Muscle layer of duodenum (tissue), 2 donors: Measurements from ENCODE around the gene TCP11L2.

Source experiments
- H3K27ac ChIP-seq: one replicate; pipeline ENCODE4 v1.7.0; 2013; ENCODE audit warnings: mild to moderate bottlenecking, low read length
- H3K27me3 ChIP-seq: one replicate; pipeline ENCODE4 v1.7.0; 2013; ENCODE audit warnings: low read depth, mild to moderate bottlenecking, control low read depth, low read length
- H3K36me3 ChIP-seq, 2 donors: one replicate each; pipeline ENCODE4 v1.7.0; 2013; ENCODE audit warnings: low read length in 2 of 2, control low read depth in 1 of 2, mild to moderate bottlenecking in 1 of 2; ENCODE audit not compliant: insufficient read depth in 2 of 2, control insufficient read depth in 1 of 2
- H3K4me1 ChIP-seq, 2 donors: one replicate each; pipeline ENCODE4 v1.7.0; 2013; ENCODE audit warnings: low read length in 2 of 2, mild to moderate bottlenecking in 2 of 2, control low read depth in 1 of 2, moderate library complexity in 1 of 2; ENCODE audit not compliant: insufficient read depth in 2 of 2, control insufficient read depth in 1 of 2
- H3K4me3 ChIP-seq, 2 donors: one replicate each; pipeline ENCODE4 v1.7.0; 2013; ENCODE audit warnings: low read length in 2 of 2, low read depth in 1 of 2, mild to moderate bottlenecking in 1 of 2
- H3K9me3 ChIP-seq, 2 donors: one replicate each; pipeline ENCODE4 v1.7.0; 2013; ENCODE audit warnings: low read length in 2 of 2, control low read depth in 1 of 2, mild to moderate bottlenecking in 1 of 2; ENCODE audit not compliant: control insufficient read depth in 1 of 2
- donor health status: healthy.

TCP11L2 gene

GRCh38 chr12:106299202-106299774, 3.2 kb upstream of the TCP11L2 start:
- Histone ChIP-seq H3K27ac (no peak overlapping the region), H3K4me3 (no peak overlapping the region), H3K4me1 (peaks cover 6 to 19% of the 10 kb centered on the region in 2 donors), H3K36me3 (no peaks in the 10 kb centered on the region), H3K27me3 (no peaks in the 10 kb centered on the region), H3K9me3 (no peaks in the 10 kb centered on the region)

- peaks cover 6 to 33% of the 10 kb centered on the region in 2 donors for H3K4me1 ChIP-seq
- H3K27me3 ChIP-seq, result no peaks in the 10 kb centered on the region
- no peaks in the 10 kb centered on the region for H3K36me3 ChIP-seq
- H3K27ac ChIP-seq, result no peak overlapping the region
- no peak overlapping the region for H3K4me3 ChIP-seq
- no peaks in the 10 kb centered on the region for H3K9me3 ChIP-seq
These were observed 1.8 kb upstream of the TCP11L2 start for GRCh38 chr12:106300761-106301160.

- H3K27ac ChIP-seq, result peak overlapping the region; percentile 83
- no peaks in the 10 kb centered on the region for H3K27me3 ChIP-seq
- no peaks in the 10 kb centered on the region for H3K9me3 ChIP-seq
- peaks cover 6 to 36% of the 10 kb centered on the region in 2 donors for H3K4me1 ChIP-seq
- H3K36me3 ChIP-seq, result no peaks in the 10 kb centered on the region
- H3K4me3 ChIP-seq, result peak overlapping the region; percentile 62 to 69
These were observed 1.3 kb upstream of the TCP11L2 start for GRCh38 chr12:106301241-106301610.

- H3K27ac ChIP-seq, result peak overlapping the region; percentile 83
- no peaks in the 10 kb centered on the region for H3K27me3 ChIP-seq
- peaks cover 6 to 36% of the 10 kb centered on the region in 2 donors for H3K4me1 ChIP-seq
- no peaks in the 10 kb centered on the region for H3K9me3 ChIP-seq
- H3K36me3 ChIP-seq, result no peaks in the 10 kb centered on the region
- H3K4me3 ChIP-seq, result peak overlapping the region; percentile 62 to 69
These were observed 767 bp upstream of the TCP11L2 start for GRCh38 chr12:106301611-106302321.

GRCh38 chr12:106303202-106303820, 778 bp downstream of the TCP11L2 start:
- Histone ChIP-seq H3K27me3 (no peaks in the 10 kb centered on the region), H3K27ac (peak overlapping the region; percentile 75), H3K4me1 (peaks cover 6 to 52% of the 10 kb centered on the region in 2 donors), H3K9me3 (no peaks in the 10 kb centered on the region), H3K4me3 (peak overlapping the region; percentile 72 to 98), H3K36me3 (no peaks in the 10 kb centered on the region)

GRCh38 chr12:106304001-106304421, 1.5 kb downstream of the TCP11L2 start:
- Histone ChIP-seq H3K27ac (peak overlapping the region; percentile 75), H3K36me3 (no peaks in the 10 kb centered on the region), H3K27me3 (no peaks in the 10 kb centered on the region), H3K4me1 (peaks cover 6 to 58% of the 10 kb centered on the region in 2 donors), H3K4me3 (peak overlapping the region; percentile 72 to 98), H3K9me3 (no peaks in the 10 kb centered on the region)

- Histone ChIP-seq H3K4me1 (peaks cover 6 to 63% of the 10 kb centered on the region in 2 donors), H3K4me3 (no peak overlapping the region), H3K27ac (peak overlapping the region; percentile 5), H3K27me3 (no peaks in the 10 kb centered on the region), H3K9me3 (no peaks in the 10 kb centered on the region), H3K36me3 (no peaks in the 10 kb centered on the region)
These were observed 2.3 kb downstream of the TCP11L2 start for GRCh38 chr12:106304797-106305196.

- H3K4me3 ChIP-seq, result no peak overlapping the region
- no peak overlapping the region for H3K27ac ChIP-seq
- H3K4me1 ChIP-seq, result peaks cover 6 to 68% of the 10 kb centered on the region in 2 donors
- H3K9me3 ChIP-seq, result no peaks in the 10 kb centered on the region
- no peaks in the 10 kb centered on the region for H3K27me3 ChIP-seq
- no peaks in the 10 kb centered on the region for H3K36me3 ChIP-seq
These were observed 2.8 kb downstream of the TCP11L2 start for GRCh38 chr12:106305376-106305775.

- Histone ChIP-seq H3K27ac (no peak overlapping the region), H3K4me3 (no peak overlapping the region), H3K36me3 (no peaks in the 10 kb centered on the region), H3K9me3 (no peaks in the 10 kb centered on the region), H3K4me1 (peaks cover 0 to 55% of the 10 kb centered on the region in 2 donors), H3K27me3 (no peaks in the 10 kb centered on the region)
These were observed 4.6 kb downstream of the TCP11L2 start for GRCh38 chr12:106307181-106307580.

- Histone ChIP-seq H3K4me1 (peaks cover 0 to 55% of the 10 kb centered on the region in 2 donors), H3K9me3 (no peaks in the 10 kb centered on the region), H3K27ac (no peak overlapping the region), H3K36me3 (no peaks in the 10 kb centered on the region), H3K4me3 (no peak overlapping the region), H3K27me3 (no peaks in the 10 kb centered on the region)
These were observed 5.6 kb downstream of the TCP11L2 start for GRCh38 chr12:106308121-106308520.

GRCh38 chr12:106308611-106309010, 6.1 kb downstream of the TCP11L2 start:
- H3K9me3 ChIP-seq, result no peaks in the 10 kb centered on the region
- H3K27me3 ChIP-seq, result no peaks in the 10 kb centered on the region
- H3K36me3 ChIP-seq, result no peaks in the 10 kb centered on the region
- no peak overlapping the region for H3K4me3 ChIP-seq
- H3K27ac ChIP-seq, result no peak overlapping the region
- H3K4me1 ChIP-seq, result peaks cover 0 to 55% of the 10 kb centered on the region in 2 donors
